Measurements from ENCODE around the gene ZFPL1.
A peak's percentile ranks its signal among the peaks of the same experiment; 100 is the strongest.

The ZFPL1 gene

GRCh38 chr11:65111744-65112545 lies 27.9 kb downstream of the ZFPL1 start, which contains the start of gene TM7SF2:
Gene TM7SF2, plus strand, starts transcription at chr11:65111872. Its CDS starts 144 bp downstream, at chr11:65112016.
- H3K4me3 ChIP-seq (replicated peaks in 1 of 2; ENCODE audit: low read depth in 2 of 2, low read length in 2 of 2), result peak within 1 kb of the TSS; percentile 49 to 59
- peak; percentile 92 to 94 for DNase-seq (ENCODE audit: low read depth in 2 of 2)
- no peak for TF ChIP-seq CTCF (IDR thresholded peaks at IDR 0.05; ENCODE audit: low read depth, low read length)

DNA sequence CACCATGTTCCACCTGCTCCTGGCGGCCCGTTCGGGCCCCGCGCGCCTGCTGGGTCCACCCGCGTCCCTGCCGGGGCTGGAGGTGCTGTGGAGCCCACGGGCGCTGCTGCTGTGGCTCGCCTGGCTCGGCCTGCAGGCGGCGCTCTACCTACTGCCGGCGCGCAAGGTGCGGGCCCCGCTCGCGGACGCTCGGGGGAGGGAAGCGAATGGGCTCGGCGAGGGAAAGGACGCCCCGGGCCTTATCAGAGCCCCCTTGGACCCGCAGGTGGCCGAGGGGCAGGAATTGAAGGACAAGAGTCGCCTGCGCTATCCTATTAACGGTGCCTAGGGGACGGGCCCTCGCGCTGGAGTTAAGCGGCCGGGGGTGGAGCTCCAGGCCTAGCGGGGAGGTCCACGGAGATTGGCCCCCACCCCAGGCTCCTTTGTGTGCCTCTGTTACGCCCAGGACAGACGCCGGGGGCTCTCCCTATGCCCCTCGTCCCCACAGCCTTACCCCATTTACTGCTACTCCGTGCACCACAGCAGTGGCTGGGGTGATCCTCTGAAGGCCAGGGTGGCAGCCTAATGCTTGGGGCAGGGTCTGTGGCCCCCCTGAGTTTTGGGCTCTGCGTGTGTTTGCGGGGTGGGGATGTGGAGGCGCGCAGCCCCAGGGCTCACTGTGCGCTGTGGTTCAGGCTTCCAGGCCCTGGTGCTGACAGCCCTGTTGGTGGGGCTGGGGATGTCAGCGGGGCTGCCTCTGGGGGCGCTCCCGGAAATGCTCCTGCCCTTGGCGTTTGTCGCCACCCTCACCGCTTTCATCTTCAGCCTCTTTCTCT lies 28.7 kb downstream of the ZFPL1 start:
- TF ChIP-seq CTCF (IDR thresholded peaks at IDR 0.05; ENCODE audit: low read depth, low read length), result peak; percentile 43
- DNase-seq (ENCODE audit: low read depth in 2 of 2), result peak; percentile 40 to 50
- H3K4me3 ChIP-seq (replicated peaks in 1 of 2; ENCODE audit: low read depth in 2 of 2, low read length in 2 of 2), result peak overlapping the region; percentile 49 to 59

DNA sequence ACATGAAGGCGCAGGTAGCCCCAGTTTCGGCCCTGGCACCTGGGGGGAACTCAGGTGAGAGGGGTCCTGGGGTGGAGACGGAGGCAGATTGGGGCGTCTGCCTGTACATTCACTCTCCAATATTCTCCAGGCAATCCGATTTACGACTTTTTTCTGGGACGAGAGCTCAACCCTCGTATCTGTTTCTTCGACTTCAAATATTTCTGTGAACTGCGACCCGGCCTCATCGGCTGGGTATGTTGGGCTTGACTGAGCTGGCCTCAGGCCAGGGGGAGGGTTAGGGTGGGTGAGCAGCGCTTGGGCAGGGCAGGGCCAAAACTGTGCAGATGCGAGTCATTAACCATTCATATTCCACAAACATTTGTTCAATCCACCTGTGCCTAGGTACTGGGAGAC lies 29.3 kb downstream of the ZFPL1 start:
- no peak for DNase-seq (ENCODE audit: low read depth in 2 of 2)
- H3K4me3 ChIP-seq (replicated peaks in 1 of 2; ENCODE audit: low read depth in 2 of 2, low read length in 2 of 2), result peak overlapping the region in 1 of 2 donors; percentile 41
- no peak for TF ChIP-seq CTCF (IDR thresholded peaks at IDR 0.05; ENCODE audit: low read depth, low read length)

- no peak for DNase-seq (ENCODE audit: low read depth in 2 of 2)
- TF ChIP-seq CTCF (IDR thresholded peaks at IDR 0.05; ENCODE audit: low read depth, low read length), result no peak
- H3K4me3 ChIP-seq (replicated peaks in 1 of 2; ENCODE audit: low read depth in 2 of 2, low read length in 2 of 2), result no peak overlapping the region
Observed at GRCh38 chr11:65113839-65114238, 29.8 kb downstream of the ZFPL1 start.

GRCh38 chr11:65114538-65115171 lies 30.6 kb downstream of the ZFPL1 start:
- no peak for DNase-seq (ENCODE audit: low read depth in 2 of 2)
- TF ChIP-seq CTCF (IDR thresholded peaks at IDR 0.05; ENCODE audit: low read depth, low read length), result no peak
- H3K4me3 ChIP-seq (replicated peaks in 1 of 2; ENCODE audit: low read depth in 2 of 2, low read length in 2 of 2), result no peak overlapping the region

GRCh38 chr11:65115361-65116082 lies 31.5 kb downstream of the ZFPL1 start:
- DNase-seq (ENCODE audit: low read depth in 2 of 2), result no peak
- TF ChIP-seq CTCF (IDR thresholded peaks at IDR 0.05; ENCODE audit: low read depth, low read length), result no peak
- no peak overlapping the region for H3K4me3 ChIP-seq (replicated peaks in 1 of 2; ENCODE audit: low read depth in 2 of 2, low read length in 2 of 2)
